GM12875 (cell line): ENCODE measurements around the gene DCBLD1.

Source experiments
- H3K4me3 ChIP-seq: one replicate; pipeline ENCODE4 v1.5.1; 2011; ENCODE audit warnings: low read depth, low read length, control low read depth
- CTCF ChIP-seq: IDR thresholded peaks from 2 replicates; pipeline ENCODE4 v1.5.1; 2011; ENCODE audit warnings: low read depth, mild to moderate bottlenecking, control low read depth, inconsistent platforms, low read length, moderate library complexity, borderline replicate concordance; ENCODE audit not compliant: insufficient read depth

The DCBLD1 gene

DNA sequence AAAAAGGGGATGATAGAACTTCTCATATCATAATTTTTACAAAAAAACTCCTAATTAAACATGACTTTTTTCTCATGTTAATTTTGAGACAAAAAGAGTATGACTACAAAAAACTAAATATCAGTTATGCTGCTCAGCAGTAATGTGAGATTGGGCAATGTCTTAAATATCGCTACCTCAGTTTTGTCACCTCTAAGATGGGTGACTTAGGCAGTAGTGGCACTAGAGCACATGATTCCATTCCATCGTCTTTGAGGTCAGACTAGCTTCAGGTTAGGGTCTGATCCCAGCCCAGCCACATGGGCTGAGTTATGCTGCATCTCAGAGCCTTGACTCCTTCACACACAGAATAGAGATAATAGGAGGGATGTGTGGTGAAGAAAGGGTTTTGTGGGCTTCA is 11.0 kb downstream of the DCBLD1 start:
- H3K4me3 ChIP-seq = no peak overlapping the region
- TF ChIP-seq CTCF = no peak

DNA sequence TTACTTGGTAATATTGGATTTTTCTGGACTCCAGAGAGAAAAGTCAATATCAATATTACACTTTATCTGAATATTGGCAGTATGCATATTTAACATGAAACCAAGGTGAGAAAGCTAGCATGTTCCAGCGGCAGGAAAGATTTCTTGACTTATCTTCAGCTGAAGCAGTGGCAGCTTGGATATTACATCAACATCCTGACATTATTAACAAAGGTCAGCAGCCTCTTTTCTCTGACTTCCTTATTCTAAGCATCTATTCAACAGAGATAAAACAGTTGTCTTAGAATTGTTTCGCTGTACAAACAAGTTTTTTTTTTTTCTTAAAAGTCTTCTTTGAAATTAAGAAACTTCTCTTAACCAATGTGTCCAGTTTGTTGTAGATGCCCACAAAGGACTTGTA is 11.8 kb downstream of the DCBLD1 start:
- H3K4me3 ChIP-seq = no peak overlapping the region
- TF ChIP-seq CTCF = no peak

GRCh38 chr6:117494694-117495318 is 12.3 kb downstream of the DCBLD1 start:
- no peak for TF ChIP-seq CTCF

GRCh38 chr6:117495425-117495824 is 13.0 kb downstream of the DCBLD1 start:
- H3K4me3 ChIP-seq = no peak overlapping the region
- TF ChIP-seq CTCF = no peak

More at GRCh38 chr6:117494694-117495318, 12.3 kb downstream of the DCBLD1 start:
- H3K4me3 ChIP-seq = no peak overlapping the region

GRCh38 chr6:117495869-117496268 is 13.4 kb downstream of the DCBLD1 start:
- TF ChIP-seq CTCF = no peak
- no peak overlapping the region for H3K4me3 ChIP-seq

DNA sequence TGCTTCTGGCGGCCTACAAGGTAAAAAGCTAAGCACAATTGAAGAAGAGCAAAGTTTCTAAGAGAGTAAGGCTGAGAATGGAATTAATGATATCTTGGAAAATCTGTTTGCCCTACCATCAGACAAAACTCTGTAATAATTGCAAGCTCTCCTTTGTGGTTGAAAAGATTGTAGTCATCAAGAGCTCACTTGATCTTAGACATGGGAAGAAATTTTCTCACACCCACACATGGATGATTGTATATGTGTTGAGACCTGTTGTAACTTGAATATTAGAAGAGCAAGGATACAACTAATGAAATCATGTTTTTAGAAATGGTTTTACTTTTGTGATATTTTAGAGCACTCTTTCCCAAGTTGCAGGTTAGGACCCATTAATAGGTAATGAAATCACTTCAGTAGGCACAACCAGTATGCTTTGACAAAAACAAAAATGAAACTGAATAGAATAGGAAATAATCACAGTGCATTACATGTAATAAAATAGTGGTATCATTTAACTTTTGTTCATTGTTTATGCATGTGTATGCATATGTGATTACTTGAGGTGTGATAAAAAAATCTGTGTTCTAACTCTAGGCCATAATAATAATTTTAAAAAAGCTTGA is 14.0 kb downstream of the DCBLD1 start:
- no peak overlapping the region for H3K4me3 ChIP-seq
- TF ChIP-seq CTCF = no peak

- TF ChIP-seq CTCF = no peak
- H3K4me3 ChIP-seq = no peak overlapping the region
Observed at GRCh38 chr6:117497237-117497636, 14.8 kb downstream of the DCBLD1 start.
